ENCODE results near the gene UNC13B. TPM values are rescaled to one million over a fixed set of nuclear protein-coding genes. Genes with fewer than 3 reads are reported as not detected.

The UNC13B gene
- total RNA-seq, 6 experiments from 2014 or later, result 18.2 to 21.4 (median 19.7) TPM

DNA sequence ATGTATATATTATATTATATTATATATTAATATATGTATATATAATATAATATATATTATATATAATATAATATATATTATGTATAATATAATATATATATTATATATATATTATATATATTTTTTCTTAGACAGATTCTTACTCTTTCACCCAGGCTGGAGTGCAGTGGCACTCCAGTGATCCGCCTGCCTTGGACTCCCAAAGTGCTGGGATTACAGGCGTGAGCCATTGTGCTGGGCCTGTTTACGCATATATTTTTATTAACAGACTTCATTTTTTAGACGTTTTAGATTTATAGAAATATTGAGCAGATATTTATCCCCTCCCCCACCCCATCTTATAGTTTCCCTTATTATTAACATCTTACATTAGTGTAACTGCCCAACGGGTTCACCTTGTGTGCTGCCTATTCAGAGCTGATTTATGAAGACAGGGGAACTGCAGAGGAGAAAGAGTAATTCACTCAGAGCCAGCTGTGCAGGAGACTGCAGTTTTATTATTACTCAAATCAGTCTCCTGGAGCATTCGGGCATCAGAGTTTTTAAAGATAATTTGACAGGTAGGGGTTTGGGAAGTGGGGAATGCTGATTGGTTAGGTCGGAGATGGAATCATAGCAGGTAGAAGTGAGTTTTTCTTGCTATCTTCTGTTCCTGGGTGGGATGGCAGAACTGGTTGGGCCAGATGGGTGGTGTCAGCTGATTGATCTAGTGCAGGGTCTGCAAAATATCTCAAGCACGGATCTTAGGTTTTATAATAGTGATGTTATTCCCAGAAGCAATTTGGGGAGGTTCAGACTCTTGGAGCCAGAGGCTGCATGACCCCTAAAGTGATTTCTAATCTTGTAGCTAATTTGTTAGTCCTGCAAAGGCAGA, 93.4 kb downstream of the UNC13B start:
- DNase-seq, result no peak
- H3K4me3 Mint-ChIP-seq, result no peak overlapping the region
- no peaks in the 10 kb centered on the region for H3K27me3 Mint-ChIP-seq (ENCODE audit: insufficient read depth)
- TF ChIP-seq, protein P1, sequence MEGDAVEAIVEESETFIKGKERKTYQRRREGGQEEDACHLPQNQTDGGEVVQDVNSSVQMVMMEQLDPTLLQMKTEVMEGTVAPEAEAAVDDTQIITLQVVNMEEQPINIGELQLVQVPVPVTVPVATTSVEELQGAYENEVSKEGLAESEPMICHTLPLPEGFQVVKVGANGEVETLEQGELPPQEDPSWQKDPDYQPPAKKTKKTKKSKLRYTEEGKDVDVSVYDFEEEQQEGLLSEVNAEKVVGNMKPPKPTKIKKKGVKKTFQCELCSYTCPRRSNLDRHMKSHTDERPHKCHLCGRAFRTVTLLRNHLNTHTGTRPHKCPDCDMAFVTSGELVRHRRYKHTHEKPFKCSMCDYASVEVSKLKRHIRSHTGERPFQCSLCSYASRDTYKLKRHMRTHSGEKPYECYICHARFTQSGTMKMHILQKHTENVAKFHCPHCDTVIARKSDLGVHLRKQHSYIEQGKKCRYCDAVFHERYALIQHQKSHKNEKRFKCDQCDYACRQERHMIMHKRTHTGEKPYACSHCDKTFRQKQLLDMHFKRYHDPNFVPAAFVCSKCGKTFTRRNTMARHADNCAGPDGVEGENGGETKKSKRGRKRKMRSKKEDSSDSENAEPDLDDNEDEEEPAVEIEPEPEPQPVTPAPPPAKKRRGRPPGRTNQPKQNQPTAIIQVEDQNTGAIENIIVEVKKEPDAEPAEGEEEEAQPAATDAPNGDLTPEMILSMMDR (IDR thresholded peaks at IDR 0.05), result no peak
- no peaks in the 10 kb centered on the region for H3K4me1 Mint-ChIP-seq (ENCODE audit: low read depth)
- H3K9me3 Mint-ChIP-seq, result no peaks in the 10 kb centered on the region
- H3K27ac Mint-ChIP-seq, result no peak overlapping the region
- H3K36me3 Mint-ChIP-seq (ENCODE audit: low read depth), result no peaks in the 10 kb centered on the region

DNA sequence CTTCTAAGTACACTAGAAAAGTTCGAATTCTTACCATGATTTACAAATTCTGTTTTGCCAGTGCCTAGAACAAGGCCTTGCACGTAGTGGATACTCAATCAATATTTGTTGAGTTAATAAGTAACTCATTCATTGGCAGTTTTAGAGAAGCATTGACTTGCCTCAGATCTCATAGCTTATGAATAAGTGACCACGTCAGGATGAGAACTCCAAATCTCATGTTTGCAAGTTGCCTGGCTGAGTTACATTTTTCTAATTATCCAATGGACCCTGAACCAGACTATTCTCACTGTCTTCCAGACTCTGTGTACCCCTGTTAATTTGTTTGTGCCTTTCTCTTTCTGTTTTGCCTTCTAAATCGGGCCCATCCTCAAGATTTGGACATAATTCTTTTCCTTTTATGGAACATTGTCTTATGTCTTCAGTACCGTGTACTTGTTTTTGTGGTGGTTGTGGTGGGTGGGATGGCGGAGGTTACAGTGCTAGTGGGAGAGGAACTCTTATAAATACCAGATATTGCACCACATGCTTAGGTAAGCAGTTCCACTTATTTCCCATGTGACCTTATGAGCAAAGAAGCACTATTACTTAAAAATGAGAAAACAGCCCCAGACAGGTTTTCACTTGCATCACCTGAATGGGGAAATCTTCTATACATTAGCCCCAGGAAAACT, 96.3 kb downstream of the UNC13B start:
- TF ChIP-seq, protein P1 (IDR thresholded peaks at IDR 0.05), result no peak
- no peaks in the 10 kb centered on the region for H3K9me3 Mint-ChIP-seq
- H3K4me1 Mint-ChIP-seq (ENCODE audit: low read depth), result no peaks in the 10 kb centered on the region
- no peak overlapping the region for H3K4me3 Mint-ChIP-seq
- H3K27me3 Mint-ChIP-seq (ENCODE audit: insufficient read depth), result no peaks in the 10 kb centered on the region
- no peaks in the 10 kb centered on the region for H3K36me3 Mint-ChIP-seq (ENCODE audit: low read depth)
- no peak overlapping the region for H3K27ac Mint-ChIP-seq
- DNase-seq, result no peak

DNA sequence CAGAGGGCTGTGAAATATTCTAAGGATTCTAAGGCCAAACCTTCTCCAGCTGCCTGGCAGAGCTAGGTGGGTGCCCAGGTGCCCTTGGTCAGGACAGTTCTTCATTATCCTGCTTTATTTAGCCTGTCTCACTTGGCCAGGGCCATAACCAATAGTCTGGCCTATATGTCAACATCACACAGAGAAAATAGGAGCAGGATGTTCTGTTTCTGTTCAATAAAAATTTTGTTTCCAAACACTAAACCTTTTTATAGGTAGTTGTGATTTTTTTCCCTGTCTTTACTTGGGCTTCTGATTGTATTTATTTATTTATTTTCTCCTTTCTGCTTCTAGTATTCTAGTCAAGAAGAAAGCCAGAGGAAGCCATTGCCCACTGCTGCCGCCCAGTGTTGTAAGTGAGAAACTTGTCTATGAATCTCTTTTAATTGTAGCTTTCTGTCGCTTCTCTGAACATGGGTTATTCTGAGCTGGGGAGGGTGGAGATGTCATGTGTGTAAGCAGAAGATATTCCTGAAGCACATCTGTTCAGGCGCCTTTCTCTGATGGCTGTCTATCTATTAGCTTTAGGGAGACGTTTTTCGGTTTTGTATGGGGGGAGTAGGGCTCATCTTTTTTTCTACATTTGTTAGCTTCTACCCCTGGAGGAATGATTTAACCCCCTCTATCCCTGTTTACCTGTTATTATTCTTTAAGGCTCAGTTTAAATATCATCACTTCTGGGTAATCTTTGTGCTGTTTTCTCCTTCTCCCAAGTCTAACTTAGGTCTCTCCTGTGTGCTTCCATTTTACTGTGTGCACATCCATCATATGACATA, 97.1 kb downstream of the UNC13B start:
- H3K27ac Mint-ChIP-seq, result no peak overlapping the region
- peak; percentile 68 for DNase-seq
- H3K36me3 Mint-ChIP-seq (ENCODE audit: low read depth), result no peaks in the 10 kb centered on the region
- TF ChIP-seq, protein P1 (IDR thresholded peaks at IDR 0.05), result peak; percentile 82
- H3K4me3 Mint-ChIP-seq, result no peak overlapping the region
- no peaks in the 10 kb centered on the region for H3K9me3 Mint-ChIP-seq
- H3K27me3 Mint-ChIP-seq (ENCODE audit: insufficient read depth), result no peaks in the 10 kb centered on the region
- H3K4me1 Mint-ChIP-seq (ENCODE audit: low read depth), result no peaks in the 10 kb centered on the region

DNA sequence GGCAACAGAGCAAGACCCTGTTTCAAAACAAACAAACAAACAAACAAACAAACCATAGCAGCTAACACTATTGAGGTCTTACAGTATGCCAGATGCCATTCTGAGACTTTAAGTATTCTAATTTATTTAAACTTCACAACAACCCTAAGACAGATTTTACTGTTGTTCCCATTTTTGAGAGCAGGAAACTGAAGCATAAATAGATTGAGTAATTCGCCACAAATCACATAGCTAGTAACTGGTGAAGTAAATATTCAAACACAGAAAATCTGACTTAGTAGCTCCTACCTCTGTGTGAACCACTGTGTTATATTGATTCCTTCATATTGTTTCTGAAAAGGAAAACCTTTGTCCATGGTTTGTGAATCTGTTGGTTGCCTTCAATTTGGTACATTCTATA, 98.4 kb downstream of the UNC13B start:
- Mint-ChIP-seq H3K27ac (no peak overlapping the region), H3K9me3 (no peaks in the 10 kb centered on the region), H3K27me3 (ENCODE audit: insufficient read depth) (no peaks in the 10 kb centered on the region; the same call in 1 of the 2 replicates), H3K36me3 (ENCODE audit: low read depth) (no peaks in the 10 kb centered on the region), H3K4me1 (ENCODE audit: low read depth) (no peaks in the 10 kb centered on the region), H3K4me3 (no peak overlapping the region)
- TF ChIP-seq, protein P1 (IDR thresholded peaks at IDR 0.05), result no peak
- no peak for DNase-seq

DNA sequence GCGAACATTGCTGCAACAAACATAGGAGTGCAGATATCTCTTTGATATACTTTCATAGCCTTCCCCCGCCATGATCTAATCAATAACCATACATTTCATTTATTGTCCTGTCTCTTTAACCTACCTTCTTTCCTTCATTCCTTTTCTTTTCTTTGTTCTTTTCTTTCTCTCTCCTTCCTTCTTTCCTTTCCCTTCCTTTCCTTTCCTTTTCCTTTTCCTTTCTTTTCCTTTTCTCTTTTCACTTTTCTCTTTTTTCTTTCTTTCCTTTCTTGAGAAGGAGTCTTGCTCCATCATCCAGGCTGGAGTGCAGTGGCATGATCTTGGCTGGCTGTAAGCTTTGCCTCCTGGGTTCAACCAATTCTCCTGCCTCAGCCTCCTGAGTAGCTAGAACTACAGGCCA, 100.3 kb downstream of the UNC13B start:
- H3K4me1 Mint-ChIP-seq (ENCODE audit: low read depth), result no peaks in the 10 kb centered on the region
- no peaks in the 10 kb centered on the region for H3K36me3 Mint-ChIP-seq (ENCODE audit: low read depth)
- H3K4me3 Mint-ChIP-seq, result no peak overlapping the region
- H3K27me3 Mint-ChIP-seq (ENCODE audit: insufficient read depth), result peaks cover 4% of the 10 kb centered on the region; the same call in 1 of the 2 replicates
- no peak overlapping the region for H3K27ac Mint-ChIP-seq
- DNase-seq, result no peak
- TF ChIP-seq, protein P1 (IDR thresholded peaks at IDR 0.05), result no peak
- no peaks in the 10 kb centered on the region for H3K9me3 Mint-ChIP-seq
